Adrenal gland (tissue), 5 donors: Measurements from ENCODE around the gene CACNA1D.

ENCODE experiments used
- CTCF ChIP-seq, 6 experiments: fragments of 450-650 bp in 4 of 6; fragments of 200-600 bp in 2 of 6; sonication (generic) in 1 of 6; IDR thresholded peaks; 1 replicate in 5 of 6; 2 replicates in 1 of 6; pipeline versions ENCODE4 v1.5.1 to v1.8.0; 2016 to 2021; ENCODE audit warnings: antibody characterized with exemption in 6 of 6, mild to moderate bottlenecking in 2 of 6, moderate library complexity in 1 of 6
- POLR2A ChIP-seq, 2 donors: fragments of 450-650 bp; IDR thresholded peaks; one replicate each; pipeline ENCODE4 v1.6.1; 2017; ENCODE audit warnings: antibody characterized with exemption in 2 of 2, mild to moderate bottlenecking in 2 of 2, moderate library complexity in 1 of 2
- donor health status: DM: no; HTN: no; CAD: no.

GRCh38 chr3:53763353-53763752 is 268.9 kb downstream of the CACNA1D start:
- TF ChIP-seq CTCF (IDR thresholded peaks at IDR 0.05), result no peak
- TF ChIP-seq POLR2A (IDR thresholded peaks at IDR 0.05), result no peak
